Measurements from ENCODE around the gene MRPL54.
"Not testable (repeated sequence)": the region's sequence is repeated elsewhere in the genome, so short reads cannot be mapped to it uniquely, and the experiment has no call there.

The MRPL54 gene

DNA sequence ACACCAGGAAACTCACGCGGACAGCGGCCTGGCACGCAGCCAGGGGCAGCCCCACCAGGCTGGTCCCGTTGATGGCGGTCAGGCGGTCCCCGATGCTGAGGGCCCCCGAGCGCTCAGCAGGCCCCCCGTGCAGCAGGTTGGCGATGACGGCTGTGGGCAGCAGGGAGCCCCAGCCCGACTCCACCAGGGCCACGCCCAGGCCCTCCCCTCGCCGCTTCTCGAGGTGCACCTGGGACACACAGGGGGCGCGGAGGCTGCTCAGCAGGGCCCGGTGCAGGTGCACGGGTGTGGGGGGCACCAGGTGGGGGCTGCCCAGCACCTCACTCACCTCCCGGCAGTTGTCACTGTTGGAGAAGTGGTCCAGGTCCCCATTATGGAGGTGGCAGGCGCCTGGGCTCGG lies 10.0 kb upstream of the MRPL54 start:
- Histone ChIP-seq H3K9me3 (ENCODE audit: control insufficient read depth, insufficient read depth, low read length) (no peaks in the 10 kb centered on the region), H3K9ac (ENCODE audit: low read depth, low read length) (no peak overlapping the region), H3K36me3 (ENCODE audit: insufficient read depth, low read length) (peaks cover 3% of the 10 kb centered on the region; the same call in 1 of the 2 replicates), H3K4me1 (ENCODE audit: insufficient read depth, low read length) (no peaks in the 10 kb centered on the region)

- H3K9ac ChIP-seq (ENCODE audit: low read depth, low read length): no peak overlapping the region
- no peaks in the 10 kb centered on the region for H3K4me1 ChIP-seq (ENCODE audit: insufficient read depth, low read length)
- peaks cover 3% of the 10 kb centered on the region; the same call in 1 of the 2 replicates for H3K36me3 ChIP-seq (ENCODE audit: insufficient read depth, low read length)
- no peaks in the 10 kb centered on the region for H3K9me3 ChIP-seq (ENCODE audit: control insufficient read depth, insufficient read depth, low read length)
These were observed 8.7 kb upstream of the MRPL54 start for GRCh38 chr19:3753631-3754410.

DNA sequence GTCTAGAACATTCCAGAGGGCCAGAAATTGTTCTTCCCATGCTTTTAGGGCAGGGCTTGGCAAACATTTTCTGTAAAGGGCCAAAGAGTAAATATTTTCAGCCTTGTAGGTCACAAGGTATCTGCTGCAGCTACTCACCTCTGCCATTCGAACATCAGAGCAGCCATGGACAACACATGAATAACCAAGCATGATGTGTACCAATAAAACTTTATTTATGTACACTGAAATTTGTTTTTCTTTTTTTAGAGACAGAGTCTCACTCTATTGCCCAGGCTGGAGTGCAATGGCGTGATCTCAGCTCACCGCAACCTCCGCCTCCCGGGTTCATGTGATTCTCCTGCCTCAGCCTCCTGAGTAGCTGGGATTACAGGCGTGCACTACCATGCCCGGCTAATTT lies 4.8 kb upstream of the MRPL54 start:
- H3K9me3 ChIP-seq (ENCODE audit: control insufficient read depth, insufficient read depth, low read length): not testable (repeated sequence)

DNA sequence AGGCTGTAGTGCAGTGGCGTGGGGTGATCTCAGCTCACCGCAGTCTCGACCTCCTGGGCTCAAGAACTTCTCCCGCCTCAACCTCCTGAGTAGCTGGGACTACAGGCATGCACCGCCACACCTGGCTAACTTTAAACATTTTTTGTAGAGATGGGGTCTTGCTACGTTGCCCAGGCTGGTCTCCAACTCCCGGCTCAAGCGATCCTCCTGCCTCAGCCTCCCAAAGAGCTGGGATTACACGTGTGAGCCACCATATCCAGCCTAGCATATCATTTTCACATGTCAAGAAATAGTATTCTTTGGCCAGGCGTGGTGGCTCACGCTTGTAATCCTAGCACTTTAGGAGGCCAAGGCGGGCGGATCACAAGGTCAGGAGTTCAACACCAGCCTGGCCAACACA lies 4.2 kb upstream of the MRPL54 start:
- not testable (repeated sequence) for H3K9ac ChIP-seq (ENCODE audit: low read depth, low read length); H3K9me3 ChIP-seq (ENCODE audit: control insufficient read depth, insufficient read depth, low read length); H3K4me1 ChIP-seq (ENCODE audit: insufficient read depth, low read length); H3K36me3 ChIP-seq (ENCODE audit: insufficient read depth, low read length)

More for the DNA sequence above, 4.8 kb upstream of the MRPL54 start:
- not testable (repeated sequence) for H3K36me3 ChIP-seq (ENCODE audit: insufficient read depth, low read length); H3K9ac ChIP-seq (ENCODE audit: low read depth, low read length); H3K4me1 ChIP-seq (ENCODE audit: insufficient read depth, low read length)

- no peaks in the 10 kb centered on the region for H3K4me1 ChIP-seq (ENCODE audit: insufficient read depth, low read length)
- H3K36me3 ChIP-seq (ENCODE audit: insufficient read depth, low read length): no peaks in the 10 kb centered on the region
- no peak overlapping the region for H3K9ac ChIP-seq (ENCODE audit: low read depth, low read length)
- H3K9me3 ChIP-seq (ENCODE audit: control insufficient read depth, insufficient read depth, low read length): no peaks in the 10 kb centered on the region
These were observed 2.8 kb upstream of the MRPL54 start for GRCh38 chr19:3759482-3760254.

- Histone ChIP-seq H3K9me3 (ENCODE audit: control insufficient read depth, insufficient read depth, low read length) (no peaks in the 10 kb centered on the region), H3K9ac (ENCODE audit: low read depth, low read length) (peak overlapping the region; percentile 99), H3K4me1 (ENCODE audit: insufficient read depth, low read length) (no peaks in the 10 kb centered on the region)
These were observed 1.6 kb upstream of the MRPL54 start for GRCh38 chr19:3760871-3761361.

GRCh38 chr19:3761382-3762129 lies 926 bp upstream of the MRPL54 start, which contains the start of gene APBA3:
Gene APBA3 (minus strand): TSS chr19:3761692. CDS start chr19:3760264, 1,428 bp downstream.
- Histone ChIP-seq H3K4me1 (ENCODE audit: insufficient read depth, low read length) (no peaks in the 10 kb centered on the region), H3K9me3 (ENCODE audit: control insufficient read depth, insufficient read depth, low read length) (no peaks in the 10 kb centered on the region), H3K9ac (ENCODE audit: low read depth, low read length) (peak within 1 kb of the TSS; percentile 99), H3K36me3 (ENCODE audit: insufficient read depth, low read length) (no peaks in the 10 kb centered on the region)

More at GRCh38 chr19:3760871-3761361, 1.6 kb upstream of the MRPL54 start:
- no peaks in the 10 kb centered on the region for H3K36me3 ChIP-seq (ENCODE audit: insufficient read depth, low read length)

DNA sequence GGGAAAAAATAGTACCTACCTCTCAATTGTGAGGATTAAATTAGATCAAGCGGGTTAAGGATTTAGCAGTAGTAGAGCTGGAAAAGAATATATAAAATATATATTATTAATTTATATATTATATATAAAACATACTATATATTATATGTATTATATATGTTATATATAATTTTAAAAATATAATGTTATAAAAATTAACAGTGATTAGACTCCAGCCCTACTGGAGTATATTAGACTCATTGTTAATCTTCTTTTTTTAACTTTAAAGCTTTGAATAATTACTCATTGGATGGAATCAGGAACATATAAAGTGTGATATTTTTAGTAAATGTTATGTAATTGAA lies 380 bp upstream of the MRPL54 start:
- no peaks in the 10 kb centered on the region for H3K4me1 ChIP-seq (ENCODE audit: insufficient read depth, low read length)
- no peaks in the 10 kb centered on the region for H3K9me3 ChIP-seq (ENCODE audit: control insufficient read depth, insufficient read depth, low read length)
- no peaks in the 10 kb centered on the region for H3K36me3 ChIP-seq (ENCODE audit: insufficient read depth, low read length)
- H3K9ac ChIP-seq (ENCODE audit: low read depth, low read length): peak overlapping the region; percentile 79; the same call in 1 of the 2 replicates

DNA sequence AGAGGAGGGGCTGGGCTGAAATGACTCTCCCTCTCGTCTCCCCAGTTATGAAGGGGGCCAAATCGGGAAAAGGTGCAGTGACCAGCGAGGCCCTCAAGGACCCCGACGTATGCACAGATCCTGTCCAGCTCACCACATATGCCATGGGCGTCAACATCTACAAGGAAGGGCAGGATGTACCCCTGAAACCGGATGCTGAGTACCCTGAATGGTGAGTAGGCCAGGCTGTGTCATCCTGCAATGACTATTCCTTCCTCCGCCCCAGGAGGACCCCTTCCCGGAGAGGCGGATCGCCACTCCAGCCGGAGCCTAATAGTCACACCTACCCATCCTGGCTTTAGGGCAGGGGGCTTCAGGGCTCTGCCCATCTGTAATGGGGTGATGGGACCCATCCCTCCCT lies 2.6 kb downstream of the MRPL54 start:
- Histone ChIP-seq H3K36me3 (ENCODE audit: insufficient read depth, low read length) (no peaks in the 10 kb centered on the region), H3K9ac (ENCODE audit: low read depth, low read length) (no peak overlapping the region), H3K4me1 (ENCODE audit: insufficient read depth, low read length) (no peaks in the 10 kb centered on the region), H3K9me3 (ENCODE audit: control insufficient read depth, insufficient read depth, low read length) (no peaks in the 10 kb centered on the region)

- not testable (repeated sequence) for H3K36me3 ChIP-seq (ENCODE audit: insufficient read depth, low read length); H3K9me3 ChIP-seq (ENCODE audit: control insufficient read depth, insufficient read depth, low read length); H3K9ac ChIP-seq (ENCODE audit: low read depth, low read length)
These were observed 3.3 kb downstream of the MRPL54 start for GRCh38 chr19:3765757-3766156.

DNA sequence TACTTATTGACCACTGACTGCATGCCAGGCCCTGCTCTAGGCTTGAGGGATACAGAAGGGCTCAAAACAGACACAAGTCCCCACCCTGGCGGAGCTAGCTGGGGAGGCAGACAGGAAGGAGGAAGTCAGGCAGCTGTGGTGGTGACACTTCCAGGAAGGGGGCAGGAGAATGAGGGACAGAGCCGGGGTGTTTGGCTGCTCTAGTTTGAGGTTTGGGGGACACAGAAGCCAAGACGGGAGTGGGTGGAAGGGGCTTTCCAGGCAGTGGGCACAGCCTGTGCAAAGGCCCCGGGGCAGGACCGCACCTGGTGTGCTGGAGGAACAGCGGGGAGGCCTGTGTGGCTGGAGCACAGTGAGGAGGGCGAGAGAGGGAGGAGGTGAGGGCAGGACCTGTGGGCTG lies 4.0 kb downstream of the MRPL54 start:
- no peaks in the 10 kb centered on the region for H3K4me1 ChIP-seq (ENCODE audit: insufficient read depth, low read length)
- H3K9me3 ChIP-seq (ENCODE audit: control insufficient read depth, insufficient read depth, low read length): no peaks in the 10 kb centered on the region
- H3K36me3 ChIP-seq (ENCODE audit: insufficient read depth, low read length): no peaks in the 10 kb centered on the region
- H3K9ac ChIP-seq (ENCODE audit: low read depth, low read length): no peak overlapping the region

More at GRCh38 chr19:3765757-3766156, 3.3 kb downstream of the MRPL54 start:
- H3K4me1 ChIP-seq (ENCODE audit: insufficient read depth, low read length): not testable (repeated sequence)

- H3K4me1 ChIP-seq (ENCODE audit: insufficient read depth, low read length): no peaks in the 10 kb centered on the region
- H3K36me3 ChIP-seq (ENCODE audit: insufficient read depth, low read length): no peaks in the 10 kb centered on the region
- H3K9ac ChIP-seq (ENCODE audit: low read depth, low read length): no peak overlapping the region
- H3K9me3 ChIP-seq (ENCODE audit: control insufficient read depth, insufficient read depth, low read length): no peaks in the 10 kb centered on the region
These were observed 4.6 kb downstream of the MRPL54 start for GRCh38 chr19:3767050-3767449.

GRCh38 chr19:3768015-3768747 lies 5.7 kb downstream of the MRPL54 start:
- Histone ChIP-seq H3K4me1 (ENCODE audit: insufficient read depth, low read length) (no peaks in the 10 kb centered on the region), H3K9ac (ENCODE audit: low read depth, low read length) (no peak overlapping the region), H3K36me3 (ENCODE audit: insufficient read depth, low read length) (no peaks in the 10 kb centered on the region), H3K9me3 (ENCODE audit: control insufficient read depth, insufficient read depth, low read length) (no peaks in the 10 kb centered on the region)

- Histone ChIP-seq H3K9me3 (ENCODE audit: control insufficient read depth, insufficient read depth, low read length) (no peaks in the 10 kb centered on the region), H3K36me3 (ENCODE audit: insufficient read depth, low read length) (no peaks in the 10 kb centered on the region), H3K9ac (ENCODE audit: low read depth, low read length) (no peak overlapping the region), H3K4me1 (ENCODE audit: insufficient read depth, low read length) (no peaks in the 10 kb centered on the region)
These were observed 6.2 kb downstream of the MRPL54 start for GRCh38 chr19:3768748-3769099.

All from ES-I3 (cell line).